Mammary epithelial cell (primary cell): Measurements from ENCODE around the gene CDC42EP4.

Experiments
- EZH2 ChIP-seq: IDR thresholded peaks from 2 replicates; pipeline ENCODE4 v1.6.1; 2012; ENCODE audit warnings: low read length, inconsistent platforms, borderline replicate concordance
- TF ChIP-seq, protein P1 (sequence below), 2 donors: IDR thresholded peaks in 1 of 2; conservative IDR thresholded peaks in 1 of 2; 2 replicates each; pipeline ENCODE4 v1.5.1; 2011 to 2012; ENCODE audit warnings: inconsistent platforms in 2 of 2, low read length in 2 of 2, mild to moderate bottlenecking in 2 of 2, control low read depth in 1 of 2, low read depth in 1 of 2; ENCODE audit not compliant: insufficient read depth in 1 of 2; ENCODE audit errors: extremely low read depth in 1 of 2

DNA sequence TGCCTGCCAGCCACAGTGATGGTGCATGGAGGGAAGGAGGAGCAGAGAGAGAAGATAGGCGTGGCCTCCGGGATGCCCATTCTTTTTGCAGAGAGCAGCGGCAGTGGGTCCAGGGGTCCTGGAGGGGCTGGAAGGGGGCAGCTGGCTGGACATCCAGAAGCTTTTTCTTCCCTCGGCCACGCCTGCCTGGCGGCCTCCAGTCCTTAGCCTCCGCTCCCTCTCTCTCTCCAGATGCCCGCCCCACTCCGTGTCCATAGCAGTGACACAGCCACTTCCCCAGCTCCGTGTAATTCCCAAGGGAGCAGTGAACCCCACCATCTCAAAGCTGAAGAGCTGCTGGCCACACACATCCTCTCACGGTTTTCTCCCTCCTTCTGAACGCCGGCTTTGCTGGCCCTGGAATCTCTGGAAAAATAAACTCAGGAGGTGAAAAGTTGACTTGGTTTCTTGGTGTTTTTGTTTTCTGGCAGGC is 26.3 kb upstream of the CDC42EP4 start:
- TF ChIP-seq, protein P1, sequence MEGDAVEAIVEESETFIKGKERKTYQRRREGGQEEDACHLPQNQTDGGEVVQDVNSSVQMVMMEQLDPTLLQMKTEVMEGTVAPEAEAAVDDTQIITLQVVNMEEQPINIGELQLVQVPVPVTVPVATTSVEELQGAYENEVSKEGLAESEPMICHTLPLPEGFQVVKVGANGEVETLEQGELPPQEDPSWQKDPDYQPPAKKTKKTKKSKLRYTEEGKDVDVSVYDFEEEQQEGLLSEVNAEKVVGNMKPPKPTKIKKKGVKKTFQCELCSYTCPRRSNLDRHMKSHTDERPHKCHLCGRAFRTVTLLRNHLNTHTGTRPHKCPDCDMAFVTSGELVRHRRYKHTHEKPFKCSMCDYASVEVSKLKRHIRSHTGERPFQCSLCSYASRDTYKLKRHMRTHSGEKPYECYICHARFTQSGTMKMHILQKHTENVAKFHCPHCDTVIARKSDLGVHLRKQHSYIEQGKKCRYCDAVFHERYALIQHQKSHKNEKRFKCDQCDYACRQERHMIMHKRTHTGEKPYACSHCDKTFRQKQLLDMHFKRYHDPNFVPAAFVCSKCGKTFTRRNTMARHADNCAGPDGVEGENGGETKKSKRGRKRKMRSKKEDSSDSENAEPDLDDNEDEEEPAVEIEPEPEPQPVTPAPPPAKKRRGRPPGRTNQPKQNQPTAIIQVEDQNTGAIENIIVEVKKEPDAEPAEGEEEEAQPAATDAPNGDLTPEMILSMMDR (conservative IDR thresholded peaks at IDR 0.05 in 1 of 2, IDR thresholded peaks at IDR 0.05 in 1 of 2; ENCODE audit: extremely low read depth in 1 of 2, insufficient read depth in 1 of 2, low read depth in 1 of 2, low read length in 2 of 2) = no peak
- no peak for TF ChIP-seq EZH2
